MCF 10A (cell line): ENCODE measurements around the gene DDX4. TPM values are rescaled to one million over a fixed set of nuclear protein-coding genes. Genes with fewer than 3 reads are reported as not detected.
A peak's percentile ranks its signal among the peaks of the same experiment; 100 is the strongest.
"Not testable (repeated sequence)": the region's sequence is repeated elsewhere in the genome, so short reads cannot be mapped to it uniquely, and the experiment has no call there.

Experiments
- BruUV-seq: library from RNA; stranded (reverse); fragments of 400-500 nt; replicated peaks from 2 replicates; lab custom pipeline; 2021; lab: Mats Ljungman, UMichigan
- CTCF ChIA-PET: fragments of 300-600 bp; sonication (Branson Sonifier 250); formaldehyde crosslinking; extraction: SDS; loops from one replicate; lab custom pipeline; 2021; ENCODE audit warnings: antibody characterized with exemption, inconsistent platforms; lab: Yijun Ruan, JAX
- POLR2A ChIA-PET: fragments of 300-600, 350-650 bp; sonication (Branson Sonifier 250); formaldehyde crosslinking; extraction: SDS; loops from one replicate; lab custom pipeline; 2020; ENCODE audit warnings: antibody characterized with exemption, inconsistent platforms; lab: Yijun Ruan, JAX
- DNase-seq: peaks from one replicate; pipeline ENCODE4 v3.0.0-alpha.2; 2018; ENCODE audit not compliant: unreplicated experiment
- H3K27ac Mint-ChIP-seq: one replicate; pipeline ENCODE4 v1.8.0; 2022; ENCODE audit warnings: mild to moderate bottlenecking, low read depth, mixed read lengths; ENCODE audit not compliant: unreplicated experiment
- H3K27me3 Mint-ChIP-seq: one replicate; pipeline ENCODE4 v1.8.0; 2022; ENCODE audit warnings: mixed read lengths; ENCODE audit not compliant: insufficient read depth, unreplicated experiment
- H3K36me3 Mint-ChIP-seq: one replicate; pipeline ENCODE4 v1.8.0; 2022; ENCODE audit warnings: mild to moderate bottlenecking, moderate library complexity, mixed read lengths; ENCODE audit not compliant: insufficient read depth, unreplicated experiment
- H3K4me1 Mint-ChIP-seq: one replicate; pipeline ENCODE4 v1.8.0; 2022; ENCODE audit warnings: mixed read lengths; ENCODE audit not compliant: insufficient read depth, unreplicated experiment
- H3K4me3 Mint-ChIP-seq: one replicate; pipeline ENCODE4 v1.8.0; 2022; ENCODE audit warnings: mild to moderate bottlenecking, moderate library complexity, mixed read lengths; ENCODE audit not compliant: unreplicated experiment
- H3K9me3 Mint-ChIP-seq: one replicate; pipeline ENCODE4 v1.8.0; 2022; ENCODE audit warnings: mixed read lengths; ENCODE audit not compliant: unreplicated experiment
- intact Hi-C: fragments of 100-400 bp; cut with micrococcal nuclease; formaldehyde crosslinking; loops from 2 replicates; pipeline ENCODE4 v1.14.1; 2022
- total RNA-seq: library from RNA; stranded (reverse); gene quantifications from 2 replicates; pipeline ENCODE4 v1.2.3, GENCODE V29; 2022
- TF ChIP-seq, protein P1 (sequence below): fragments of 200-600 bp; IDR thresholded peaks from one replicate; pipeline ENCODE4 v1.8.0; 2022; ENCODE audit warnings: antibody characterized with exemption, mild to moderate bottlenecking; ENCODE audit not compliant: unreplicated experiment

Gene DDX4
- total RNA-seq, 1 experiment from 2014 or later, result not detected

DNA sequence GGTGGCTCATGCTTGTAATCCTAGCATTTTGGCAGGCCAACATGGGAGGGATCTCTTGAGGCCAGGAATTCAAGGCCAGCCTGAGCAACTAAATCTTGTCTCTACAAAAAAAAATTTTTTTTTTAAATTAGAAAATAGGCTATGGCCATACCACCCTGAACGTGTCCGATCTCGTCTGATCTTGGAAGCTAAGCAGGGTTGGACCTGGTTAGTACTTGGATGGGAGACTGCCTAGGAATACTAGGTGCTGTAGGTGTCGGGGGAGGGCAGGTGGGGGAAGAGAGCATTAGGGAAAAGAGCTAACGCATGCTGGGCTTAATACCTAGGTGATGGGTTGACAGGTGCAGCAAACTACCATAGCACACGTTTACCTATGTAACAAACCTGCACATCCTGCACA, 39.5 kb downstream of the DDX4 start:
- POLR2A ChIA-PET, result no interaction called here
- BruUV-seq, result no TSS peak
- Mint-ChIP-seq H3K36me3 (no peaks in the 10 kb centered on the region), H3K9me3 (no peaks in the 10 kb centered on the region), H3K27ac (no peak overlapping the region), H3K27me3 (no peaks in the 10 kb centered on the region), H3K4me3 (no peak overlapping the region), H3K4me1 (peaks cover 6% of the 10 kb centered on the region)
- intact Hi-C loops, result no loop called here
- CTCF ChIA-PET, result no interaction called here
- DNase-seq, result no peak
- TF ChIP-seq, protein P1, sequence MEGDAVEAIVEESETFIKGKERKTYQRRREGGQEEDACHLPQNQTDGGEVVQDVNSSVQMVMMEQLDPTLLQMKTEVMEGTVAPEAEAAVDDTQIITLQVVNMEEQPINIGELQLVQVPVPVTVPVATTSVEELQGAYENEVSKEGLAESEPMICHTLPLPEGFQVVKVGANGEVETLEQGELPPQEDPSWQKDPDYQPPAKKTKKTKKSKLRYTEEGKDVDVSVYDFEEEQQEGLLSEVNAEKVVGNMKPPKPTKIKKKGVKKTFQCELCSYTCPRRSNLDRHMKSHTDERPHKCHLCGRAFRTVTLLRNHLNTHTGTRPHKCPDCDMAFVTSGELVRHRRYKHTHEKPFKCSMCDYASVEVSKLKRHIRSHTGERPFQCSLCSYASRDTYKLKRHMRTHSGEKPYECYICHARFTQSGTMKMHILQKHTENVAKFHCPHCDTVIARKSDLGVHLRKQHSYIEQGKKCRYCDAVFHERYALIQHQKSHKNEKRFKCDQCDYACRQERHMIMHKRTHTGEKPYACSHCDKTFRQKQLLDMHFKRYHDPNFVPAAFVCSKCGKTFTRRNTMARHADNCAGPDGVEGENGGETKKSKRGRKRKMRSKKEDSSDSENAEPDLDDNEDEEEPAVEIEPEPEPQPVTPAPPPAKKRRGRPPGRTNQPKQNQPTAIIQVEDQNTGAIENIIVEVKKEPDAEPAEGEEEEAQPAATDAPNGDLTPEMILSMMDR, result no peak

DNA sequence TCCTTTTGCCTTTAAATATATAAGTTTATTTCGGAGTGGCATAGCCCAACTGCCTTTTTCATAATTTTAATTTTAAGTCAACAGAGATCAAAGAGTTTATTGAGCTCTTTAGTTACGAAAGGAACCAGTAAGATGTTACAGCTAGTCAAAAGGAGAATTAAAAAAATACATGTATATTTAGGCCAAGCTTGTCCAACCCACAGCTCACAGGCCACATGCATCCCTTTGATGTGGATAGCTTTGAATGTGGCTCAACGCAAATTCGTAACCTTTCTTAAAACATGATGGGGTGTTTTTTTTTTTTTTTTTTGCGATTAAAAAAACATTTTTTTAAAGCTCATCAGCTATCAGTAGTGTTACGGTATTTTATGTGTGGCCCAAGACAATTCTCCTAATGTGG, 63.1 kb downstream of the DDX4 start:
- TF ChIP-seq, protein P1, result no peak
- no peak for DNase-seq
- no TSS peak for BruUV-seq
- Mint-ChIP-seq H3K4me3 (no peak overlapping the region), H3K9me3 (no peaks in the 10 kb centered on the region), H3K27me3 (no peaks in the 10 kb centered on the region), H3K4me1 (no peaks in the 10 kb centered on the region), H3K27ac (no peak overlapping the region), H3K36me3 (no peaks in the 10 kb centered on the region)
- ChIA-PET POLR2A (no interaction called here), CTCF (interaction anchor here (0.6 to 1.6 kb wide), 7 partner anchors 12 to 775 kb away, joined by 3 to 6 read pairs (median 4); no protein-coding TSS in a partner anchor)
- intact Hi-C loops, result no loop called here

DNA sequence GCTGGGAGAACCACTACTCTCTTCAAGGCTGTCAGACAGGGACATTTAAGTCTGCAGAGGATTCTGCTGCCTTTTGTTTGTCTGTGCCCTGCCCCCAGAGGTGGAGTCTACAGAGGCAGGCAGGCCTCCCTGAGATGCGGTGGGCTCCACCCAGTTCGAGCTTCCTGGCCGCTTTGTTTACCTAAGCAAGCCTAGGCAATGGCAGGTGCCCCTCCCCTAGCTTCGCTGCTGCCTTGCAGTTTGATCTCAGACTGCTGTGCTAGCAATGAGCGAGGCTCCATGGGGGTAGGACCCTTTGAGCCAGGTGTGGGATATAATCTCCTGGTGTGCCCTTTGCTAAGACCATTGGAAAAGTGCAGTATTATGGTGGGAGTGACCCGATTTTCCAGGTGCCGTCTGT, 71.0 kb downstream of the DDX4 start:
- H3K4me1 Mint-ChIP-seq, H3K36me3 Mint-ChIP-seq, CTCF ChIA-PET, intact Hi-C loops, H3K27ac Mint-ChIP-seq, H3K4me3 Mint-ChIP-seq, BruUV-seq, H3K27me3 Mint-ChIP-seq, H3K9me3 Mint-ChIP-seq: not testable (repeated sequence)
- peak; percentile 18 for DNase-seq
- POLR2A ChIA-PET, result interaction anchor here (0.7 kb wide), 1 partner anchor 44 kb away, joined by 4 read pairs; no protein-coding TSS in a partner anchor

DNA sequence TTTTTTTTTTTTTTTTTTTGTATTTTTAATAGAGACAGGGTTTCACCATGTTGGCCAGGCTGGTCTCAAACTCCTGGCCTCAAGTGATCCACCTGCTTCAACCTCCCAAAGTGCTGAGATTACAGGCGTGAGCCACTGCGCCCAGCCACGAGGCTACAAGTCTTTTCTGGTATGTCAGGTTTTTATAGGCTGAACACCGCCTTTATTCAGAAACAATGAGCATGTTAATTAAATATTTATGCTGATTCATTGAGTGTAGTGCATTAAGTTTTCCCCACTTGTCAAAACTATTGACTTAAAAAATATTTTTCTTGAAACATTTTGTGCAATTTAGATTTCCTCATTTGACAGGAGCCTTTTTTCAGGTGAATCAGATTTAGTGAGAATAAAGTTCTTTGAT, 78.1 kb downstream of the DDX4 start:
- H3K27me3 Mint-ChIP-seq, H3K4me1 Mint-ChIP-seq, H3K9me3 Mint-ChIP-seq, H3K4me3 Mint-ChIP-seq, H3K27ac Mint-ChIP-seq, CTCF ChIA-PET, intact Hi-C loops, DNase-seq, H3K36me3 Mint-ChIP-seq, BruUV-seq: not testable (repeated sequence)
- POLR2A ChIA-PET, result interaction anchor here (1.4 kb wide), 1 partner anchor 36 kb away, joined by 4 read pairs; no protein-coding TSS in a partner anchor

DNA sequence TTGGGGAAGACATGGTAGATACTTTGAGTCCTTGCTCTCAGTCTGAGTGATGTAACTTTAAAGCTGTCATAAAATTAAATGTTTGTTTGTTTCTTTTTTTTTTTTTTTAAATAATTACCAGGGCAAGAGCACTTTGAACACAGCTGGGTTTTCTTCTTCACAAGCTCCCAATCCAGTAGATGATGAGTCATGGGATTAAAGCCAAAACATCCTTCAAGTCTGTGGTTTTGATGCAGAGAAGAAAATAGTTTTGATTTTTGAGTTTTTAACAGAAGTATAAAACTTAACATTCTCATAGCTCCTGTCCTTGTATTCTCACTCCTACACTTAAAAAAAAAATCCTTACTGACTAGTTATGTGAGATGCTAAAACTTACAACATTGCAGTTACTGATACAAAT, 78.5 kb downstream of the DDX4 start:
- CTCF ChIA-PET, result no interaction called here
- TF ChIP-seq, protein P1, result no peak
- intact Hi-C loops, result no loop called here
- H3K36me3 Mint-ChIP-seq, result peaks cover 5% of the 10 kb centered on the region
- no peak overlapping the region for H3K27ac Mint-ChIP-seq
- no peaks in the 10 kb centered on the region for H3K4me1 Mint-ChIP-seq
- BruUV-seq, result no TSS peak
- H3K4me3 Mint-ChIP-seq, result no peak overlapping the region
- POLR2A ChIA-PET, result interaction anchor here (0.8 to 1.4 kb wide), 3 partner anchors 36 to 87 kb away, joined by 3 to 4 read pairs (median 4); no protein-coding TSS in a partner anchor
- no peaks in the 10 kb centered on the region for H3K27me3 Mint-ChIP-seq
- H3K9me3 Mint-ChIP-seq, result no peaks in the 10 kb centered on the region
- peak; percentile 85 for DNase-seq
